Measurements from ENCODE around the gene GATC.

- TF ChIP-seq EZH2phosphoT487 (IDR thresholded peaks at IDR 0.05; ENCODE audit: borderline replicate concordance, low read depth, low read length) (no peak), CTCF (conservative IDR thresholded peaks at IDR 0.05; ENCODE audit: low read length) (no peak)
Measured at GRCh38 chr12:120500581-120500980, 54.3 kb downstream of the GATC start.

Data from OCI-LY7 (cell line).